ENCODE measurements around the gene DTX3.

DTX3 gene

GRCh38 chr12:57590479-57590863 is 14.2 kb upstream of the DTX3 start:
- H3K4me3 ChIP-seq (ENCODE audit: low read length): peak overlapping the region; percentile 96
- no peak overlapping the region for H3K27ac ChIP-seq (ENCODE audit: low read depth, low read length)
- H3K4me1 ChIP-seq (ENCODE audit: control insufficient read depth, low read length): peaks cover 16% of the 10 kb centered on the region
- H3F3A ChIP-seq (ENCODE audit: control insufficient read depth, insufficient read depth): no peaks in the 10 kb centered on the region
- H3K27me3 ChIP-seq (ENCODE audit: control insufficient read depth, low read length): peaks cover 22% of the 10 kb centered on the region
- peaks cover 16% of the 10 kb centered on the region for H3K79me2 ChIP-seq (ENCODE audit: control insufficient read depth, low read length)
- no peaks in the 10 kb centered on the region for H3K9me2 ChIP-seq (replicated peaks; ENCODE audit: control insufficient read depth, low read length)
- no peaks in the 10 kb centered on the region for H3K9me3 ChIP-seq (ENCODE audit: control insufficient read depth, insufficient read depth, low read length)
- no peak for TF ChIP-seq EZH2phosphoT487 (IDR thresholded peaks at IDR 0.05; ENCODE audit: borderline replicate concordance, low read length)
- TF ChIP-seq, protein P1, sequence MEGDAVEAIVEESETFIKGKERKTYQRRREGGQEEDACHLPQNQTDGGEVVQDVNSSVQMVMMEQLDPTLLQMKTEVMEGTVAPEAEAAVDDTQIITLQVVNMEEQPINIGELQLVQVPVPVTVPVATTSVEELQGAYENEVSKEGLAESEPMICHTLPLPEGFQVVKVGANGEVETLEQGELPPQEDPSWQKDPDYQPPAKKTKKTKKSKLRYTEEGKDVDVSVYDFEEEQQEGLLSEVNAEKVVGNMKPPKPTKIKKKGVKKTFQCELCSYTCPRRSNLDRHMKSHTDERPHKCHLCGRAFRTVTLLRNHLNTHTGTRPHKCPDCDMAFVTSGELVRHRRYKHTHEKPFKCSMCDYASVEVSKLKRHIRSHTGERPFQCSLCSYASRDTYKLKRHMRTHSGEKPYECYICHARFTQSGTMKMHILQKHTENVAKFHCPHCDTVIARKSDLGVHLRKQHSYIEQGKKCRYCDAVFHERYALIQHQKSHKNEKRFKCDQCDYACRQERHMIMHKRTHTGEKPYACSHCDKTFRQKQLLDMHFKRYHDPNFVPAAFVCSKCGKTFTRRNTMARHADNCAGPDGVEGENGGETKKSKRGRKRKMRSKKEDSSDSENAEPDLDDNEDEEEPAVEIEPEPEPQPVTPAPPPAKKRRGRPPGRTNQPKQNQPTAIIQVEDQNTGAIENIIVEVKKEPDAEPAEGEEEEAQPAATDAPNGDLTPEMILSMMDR (IDR thresholded peaks at IDR 0.05; ENCODE audit: low read depth, low read length, poor library complexity, severe bottlenecking): no peak
- no peaks in the 10 kb centered on the region for H4K20me1 ChIP-seq (ENCODE audit: control insufficient read depth, insufficient read depth, low read depth, low read length)
- no peaks in the 10 kb centered on the region for H3K36me3 ChIP-seq (ENCODE audit: control insufficient read depth, low read length)
- peak overlapping the region; percentile 92 for H3K4me2 ChIP-seq (ENCODE audit: low read length)

- Histone ChIP-seq H3K27ac (ENCODE audit: low read depth, low read length) (no peak within 1 kb of the TSS), H3K4me2 (ENCODE audit: low read length) (peak within 1 kb of the TSS; percentile 92), H3K4me3 (ENCODE audit: low read length) (peak within 1 kb of the TSS; percentile 96), H3K36me3 (ENCODE audit: control insufficient read depth, low read length) (peaks cover 5% of the 10 kb centered on the region), H4K20me1 (ENCODE audit: control insufficient read depth, insufficient read depth, low read depth, low read length) (no peaks in the 10 kb centered on the region), H3K9me2 (replicated peaks; ENCODE audit: control insufficient read depth, low read length) (no peaks in the 10 kb centered on the region), H3K9me3 (ENCODE audit: control insufficient read depth, insufficient read depth, low read length) (no peaks in the 10 kb centered on the region), H3K4me1 (ENCODE audit: control insufficient read depth, low read length) (peaks cover 16% of the 10 kb centered on the region), H3K79me2 (ENCODE audit: control insufficient read depth, low read length) (peaks cover 16% of the 10 kb centered on the region), H3F3A (ENCODE audit: control insufficient read depth, insufficient read depth) (no peaks in the 10 kb centered on the region), H3K27me3 (ENCODE audit: control insufficient read depth, low read length) (peaks cover 17% of the 10 kb centered on the region)
- TF ChIP-seq, protein P1 (IDR thresholded peaks at IDR 0.05; ENCODE audit: low read depth, low read length, poor library complexity, severe bottlenecking): no peak
- no peak for TF ChIP-seq EZH2phosphoT487 (IDR thresholded peaks at IDR 0.05; ENCODE audit: borderline replicate concordance, low read length)
These were observed 13.5 kb upstream of the DTX3 start, which contains the start of gene PIP4K2C for GRCh38 chr12:57590864-57591781. PIP4K2C (plus strand) TSS chr12:57591192; CDS start chr12:57591290, 98 bp downstream.

- Histone ChIP-seq H3K4me2 (ENCODE audit: low read length) (peak overlapping the region; percentile 92), H3K4me3 (ENCODE audit: low read length) (peak overlapping the region; percentile 96), H3K9me2 (replicated peaks; ENCODE audit: control insufficient read depth, low read length) (no peaks in the 10 kb centered on the region), H3K27ac (ENCODE audit: low read depth, low read length) (no peak overlapping the region), H3F3A (ENCODE audit: control insufficient read depth, insufficient read depth) (no peaks in the 10 kb centered on the region), H3K9me3 (ENCODE audit: control insufficient read depth, insufficient read depth, low read length) (no peaks in the 10 kb centered on the region), H3K36me3 (ENCODE audit: control insufficient read depth, low read length) (peaks cover 5% of the 10 kb centered on the region), H3K79me2 (ENCODE audit: control insufficient read depth, low read length) (peaks cover 16% of the 10 kb centered on the region), H3K4me1 (ENCODE audit: control insufficient read depth, low read length) (peaks cover 16% of the 10 kb centered on the region), H3K27me3 (ENCODE audit: control insufficient read depth, low read length) (peaks cover 11% of the 10 kb centered on the region), H4K20me1 (ENCODE audit: control insufficient read depth, insufficient read depth, low read depth, low read length) (no peaks in the 10 kb centered on the region)
- TF ChIP-seq EZH2phosphoT487 (IDR thresholded peaks at IDR 0.05; ENCODE audit: borderline replicate concordance, low read length): no peak
- TF ChIP-seq, protein P1 (IDR thresholded peaks at IDR 0.05; ENCODE audit: low read depth, low read length, poor library complexity, severe bottlenecking): no peak
These were observed 12.8 kb upstream of the DTX3 start for GRCh38 chr12:57591782-57592325.
